Activated naive CD4-positive, alpha-beta T cell treated with anti-CD3 and anti-CD28 coated beads, Interleukin-2, amount 50 U/mL, for 24 hours (primary cell): Measurements from ENCODE around the gene CDK5RAP2.
"Not testable (repeated sequence)": the region's sequence is repeated elsewhere in the genome, so short reads cannot be mapped to it uniquely, and the experiment has no call there.

Experiments
- H3K27ac Mint-ChIP-seq: one replicate; pipeline ENCODE4 v1.8.0; 2021; ENCODE audit warnings: mild to moderate bottlenecking, mixed read lengths
- H3K27me3 Mint-ChIP-seq: one replicate; pipeline ENCODE4 v1.8.0; 2021; ENCODE audit warnings: mixed read lengths
- H3K36me3 Mint-ChIP-seq: one replicate; pipeline ENCODE4 v1.8.0; 2021; ENCODE audit warnings: mixed read lengths
- H3K4me1 Mint-ChIP-seq: one replicate; pipeline ENCODE4 v1.8.0; 2021; ENCODE audit warnings: mixed read lengths
- H3K4me3 Mint-ChIP-seq: one replicate; pipeline ENCODE4 v1.8.0; 2021; ENCODE audit warnings: mild to moderate bottlenecking, mixed read lengths
- H3K9me3 Mint-ChIP-seq: one replicate; pipeline ENCODE4 v1.8.0; 2021; ENCODE audit warnings: mixed read lengths

CDK5RAP2 gene

DNA sequence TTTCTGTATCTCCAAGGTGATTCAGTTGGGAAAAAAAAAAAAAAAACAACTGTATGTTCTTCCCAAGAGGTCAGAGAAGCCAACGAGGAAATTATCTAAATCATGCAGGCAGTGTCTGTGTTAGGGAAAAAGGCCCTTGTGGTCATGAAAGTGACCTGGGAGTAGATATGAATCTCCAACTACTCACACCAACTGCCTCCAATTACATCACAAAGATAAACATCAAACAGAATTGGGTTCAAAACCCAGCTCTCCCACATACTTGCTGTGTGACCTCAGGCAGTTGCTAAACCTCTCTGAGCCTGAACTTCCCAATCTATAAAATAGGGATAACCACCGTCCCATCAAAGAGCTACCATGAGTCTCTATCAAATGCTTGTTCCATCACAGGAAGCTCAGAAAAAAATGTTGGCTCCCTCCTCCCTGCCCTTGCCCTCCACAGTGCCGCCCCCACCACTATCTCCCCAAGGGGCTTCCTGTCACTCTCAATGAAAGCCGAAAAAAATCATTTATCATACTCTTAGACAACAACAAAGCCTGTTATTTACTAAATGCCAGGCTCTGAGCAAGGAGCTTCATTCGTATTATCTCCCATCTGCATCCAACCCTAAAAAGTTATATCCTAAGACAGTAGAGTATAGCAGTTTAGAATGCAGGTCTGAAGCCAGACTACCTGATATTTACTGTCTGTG lies 42.9 kb downstream of the CDK5RAP2 start:
- Mint-ChIP-seq H3K4me1 (no peaks in the 10 kb centered on the region), H3K36me3 (peaks cover 34% of the 10 kb centered on the region), H3K9me3 (no peaks in the 10 kb centered on the region)

DNA sequence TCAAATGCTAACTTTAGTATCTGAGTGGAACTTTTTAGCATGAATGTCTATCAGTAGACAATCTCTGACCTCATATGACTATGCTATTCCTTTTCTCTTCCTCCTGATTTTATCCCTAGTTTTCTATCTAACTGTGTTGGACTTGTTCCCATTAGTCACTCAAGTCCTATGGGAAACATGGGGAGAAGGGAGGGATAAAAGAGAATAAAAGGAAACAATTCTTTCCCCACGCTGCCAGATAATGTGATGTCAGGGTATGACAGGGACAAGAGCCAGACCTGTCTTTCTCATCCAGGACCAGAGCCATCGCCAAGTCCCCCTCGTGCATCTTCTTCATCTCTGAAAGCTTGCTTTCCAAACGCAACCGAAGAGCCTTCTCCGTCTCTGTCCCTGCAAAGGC lies 43.9 kb downstream of the CDK5RAP2 start:
- Mint-ChIP-seq H3K27ac (no peak overlapping the region), H3K36me3 (peaks cover 39% of the 10 kb centered on the region), H3K27me3 (no peaks in the 10 kb centered on the region), H3K4me3 (no peak overlapping the region), H3K9me3 (no peaks in the 10 kb centered on the region), H3K4me1 (no peaks in the 10 kb centered on the region)

More for the DNA sequence above, 42.9 kb downstream of the CDK5RAP2 start:
- no peaks in the 10 kb centered on the region for H3K27me3 Mint-ChIP-seq
- no peak overlapping the region for H3K27ac Mint-ChIP-seq
- H3K4me3 Mint-ChIP-seq: no peak overlapping the region

DNA sequence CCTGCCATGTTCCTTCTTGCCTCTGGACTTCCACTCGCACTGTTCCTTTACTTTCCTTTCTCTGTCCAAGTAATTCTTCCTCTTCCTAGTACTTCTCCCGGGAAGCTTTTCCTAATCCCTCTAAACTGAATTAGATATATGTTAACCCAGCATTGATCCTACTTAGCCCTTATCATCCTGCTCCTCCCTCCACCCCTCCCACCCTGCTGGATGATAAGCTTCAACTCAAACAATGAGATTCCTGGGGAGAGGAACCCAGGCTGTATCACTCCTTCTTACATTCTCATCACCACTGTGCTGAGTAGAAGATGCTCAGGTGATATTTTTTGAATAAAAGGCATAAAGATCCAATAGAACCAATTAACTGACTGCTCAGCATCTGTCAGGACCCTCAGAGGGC lies 45.7 kb downstream of the CDK5RAP2 start:
- Mint-ChIP-seq H3K27ac (no peak overlapping the region), H3K27me3 (no peaks in the 10 kb centered on the region), H3K4me1 (no peaks in the 10 kb centered on the region), H3K4me3 (no peak overlapping the region), H3K36me3 (peaks cover 47% of the 10 kb centered on the region), H3K9me3 (no peaks in the 10 kb centered on the region)

DNA sequence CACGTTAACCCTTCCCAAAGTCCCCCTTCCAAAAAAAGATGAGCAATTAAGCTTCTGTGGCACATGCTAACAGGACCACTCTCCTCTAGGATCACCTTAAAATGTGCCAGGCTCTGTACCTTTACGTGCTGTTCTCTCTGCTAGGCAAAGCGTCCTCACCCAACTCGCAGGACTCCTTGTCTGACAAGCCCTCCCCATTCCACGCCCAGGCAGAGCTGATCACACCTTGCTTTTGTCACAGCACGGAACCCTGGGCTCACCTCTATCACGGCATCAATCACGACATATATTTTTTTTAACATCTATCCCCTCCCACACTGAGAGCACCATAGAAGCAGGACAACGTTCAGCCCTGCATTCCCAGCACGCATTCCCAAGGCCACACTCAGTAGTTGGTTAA lies 47.1 kb downstream of the CDK5RAP2 start:
- Mint-ChIP-seq H3K4me1 (no peaks in the 10 kb centered on the region), H3K9me3 (no peaks in the 10 kb centered on the region), H3K27me3 (no peaks in the 10 kb centered on the region), H3K4me3 (no peak overlapping the region), H3K36me3 (peaks cover 52% of the 10 kb centered on the region), H3K27ac (peak overlapping the region; percentile 6)

DNA sequence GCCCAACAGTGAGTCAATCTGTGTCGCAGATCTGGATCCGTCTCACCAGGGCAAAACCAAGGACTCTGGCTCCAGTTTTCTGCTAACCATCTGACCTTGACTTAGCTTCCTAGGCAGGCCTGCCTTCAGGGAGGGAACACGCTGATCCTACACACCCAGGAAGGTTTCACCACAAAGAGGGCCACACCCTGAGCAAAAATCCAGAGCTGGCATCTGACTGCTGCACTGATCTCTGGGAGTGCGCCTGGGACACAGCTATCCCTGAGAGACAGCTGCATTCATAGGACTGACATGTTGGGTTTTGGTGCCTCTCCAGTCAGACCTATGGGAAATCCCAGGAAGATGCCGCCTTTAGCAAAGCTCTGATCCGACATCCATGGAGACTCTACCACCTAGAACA lies 47.5 kb downstream of the CDK5RAP2 start:
- Mint-ChIP-seq H3K27ac (no peak overlapping the region), H3K4me3 (no peak overlapping the region), H3K27me3 (no peaks in the 10 kb centered on the region), H3K36me3 (peaks cover 56% of the 10 kb centered on the region), H3K9me3 (no peaks in the 10 kb centered on the region), H3K4me1 (no peaks in the 10 kb centered on the region)

DNA sequence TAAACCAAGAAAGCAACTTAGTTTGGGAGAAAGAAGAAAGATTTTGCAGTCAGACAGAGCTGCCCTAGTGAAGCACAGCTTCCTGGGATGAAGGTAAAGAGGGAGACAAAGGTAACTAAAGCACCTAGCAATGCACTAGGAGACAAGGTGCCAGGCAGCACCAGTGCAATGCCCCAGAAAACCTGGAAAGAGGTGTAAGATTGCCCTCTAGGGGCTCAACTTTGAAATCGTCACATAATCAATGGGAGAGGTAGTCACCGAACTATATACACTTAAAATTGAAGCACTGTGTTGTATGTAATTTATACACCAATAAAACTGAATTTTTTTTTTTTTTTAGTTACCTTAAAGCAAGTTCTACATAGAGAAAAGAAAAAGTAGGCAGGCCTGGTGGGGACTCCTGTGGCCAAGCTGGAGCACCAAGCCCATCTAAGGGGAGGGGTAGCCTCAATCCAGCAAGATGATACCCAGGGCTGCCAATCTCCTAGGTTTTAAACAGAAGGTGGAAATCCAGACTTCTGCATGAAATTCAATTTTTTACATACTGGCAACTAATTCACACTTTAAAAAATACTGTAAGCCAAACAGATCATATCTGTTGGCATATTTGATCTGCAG lies 48.2 kb downstream of the CDK5RAP2 start:
- H3K27me3 Mint-ChIP-seq: no peaks in the 10 kb centered on the region
- H3K4me1 Mint-ChIP-seq: no peaks in the 10 kb centered on the region
- peaks cover 55% of the 10 kb centered on the region for H3K36me3 Mint-ChIP-seq
- H3K4me3 Mint-ChIP-seq: no peak overlapping the region
- no peaks in the 10 kb centered on the region for H3K9me3 Mint-ChIP-seq
- H3K27ac Mint-ChIP-seq: no peak overlapping the region

DNA sequence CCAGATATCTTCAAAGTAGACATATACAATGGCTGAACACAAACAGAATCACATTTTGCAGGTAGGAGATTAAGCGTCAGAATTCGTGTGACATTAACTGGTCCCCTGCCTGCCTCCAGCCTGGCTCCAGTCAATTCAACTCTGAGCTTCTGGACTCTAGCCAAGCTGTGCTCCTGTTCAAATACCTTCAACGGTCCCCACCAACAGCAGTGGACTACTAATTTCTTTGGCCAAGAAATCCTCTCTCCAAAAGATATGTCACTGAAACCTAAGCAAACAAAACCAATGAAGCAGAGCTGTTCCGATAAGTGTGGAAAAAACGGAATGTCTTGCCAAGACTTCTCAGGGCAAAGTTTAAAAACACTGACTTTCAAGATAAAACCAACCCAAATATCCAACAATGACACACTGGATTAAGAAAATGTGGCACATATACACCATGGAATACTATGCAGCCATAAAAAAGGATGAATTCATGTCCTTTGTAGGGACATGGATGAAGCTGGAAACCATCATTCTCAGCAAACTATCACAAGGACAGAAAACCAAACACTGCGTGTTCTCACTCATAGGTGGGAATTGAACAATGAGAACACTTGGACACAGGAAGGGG lies 49.6 kb downstream of the CDK5RAP2 start:
- not testable (repeated sequence) for H3K4me1 Mint-ChIP-seq, H3K27ac Mint-ChIP-seq, H3K4me3 Mint-ChIP-seq, H3K9me3 Mint-ChIP-seq, H3K27me3 Mint-ChIP-seq
- peaks cover 57% of the 10 kb centered on the region for H3K36me3 Mint-ChIP-seq

DNA sequence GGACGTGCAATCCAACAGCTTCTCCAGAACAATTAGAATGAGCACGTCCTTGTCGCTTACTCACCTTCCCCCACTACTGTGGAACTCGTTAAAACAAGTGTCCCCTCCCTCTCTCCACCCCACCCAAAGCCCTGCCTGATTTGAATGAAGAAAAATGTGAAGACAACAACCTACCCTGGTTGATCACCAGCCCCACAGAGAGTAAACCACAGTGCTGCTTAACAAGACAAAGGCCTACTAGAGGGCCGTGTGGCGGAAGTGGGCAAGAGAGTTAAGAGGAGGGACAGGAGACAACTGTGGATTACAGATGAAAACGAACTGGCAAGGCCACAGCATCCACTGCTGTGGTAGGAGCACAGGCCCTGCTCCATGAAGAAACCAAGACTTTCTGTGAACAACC lies 51.1 kb downstream of the CDK5RAP2 start:
- H3K4me1 Mint-ChIP-seq: no peaks in the 10 kb centered on the region
- peaks cover 55% of the 10 kb centered on the region for H3K36me3 Mint-ChIP-seq
- no peaks in the 10 kb centered on the region for H3K9me3 Mint-ChIP-seq
- no peak overlapping the region for H3K27ac Mint-ChIP-seq
- no peaks in the 10 kb centered on the region for H3K27me3 Mint-ChIP-seq
- no peak overlapping the region for H3K4me3 Mint-ChIP-seq

DNA sequence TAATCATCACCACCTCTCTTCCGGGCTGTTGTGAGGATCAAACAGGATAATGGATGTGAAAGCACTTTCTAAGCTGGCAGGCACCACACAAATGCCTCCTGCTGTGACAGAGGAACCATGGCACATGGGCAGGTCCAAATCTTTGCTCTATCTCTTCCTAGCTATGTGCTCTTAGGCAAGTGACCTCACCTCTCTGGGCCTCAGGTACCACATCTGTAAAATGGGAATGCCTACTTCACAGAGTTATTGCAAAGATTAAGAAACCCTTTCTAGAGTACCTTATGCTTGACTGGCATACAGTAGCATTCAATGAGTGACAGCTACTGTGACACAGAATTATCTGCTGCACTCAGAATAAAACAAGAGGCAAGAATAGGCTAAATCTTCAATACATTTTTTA lies 51.6 kb downstream of the CDK5RAP2 start:
- Mint-ChIP-seq H3K27me3 (no peaks in the 10 kb centered on the region), H3K27ac (no peak overlapping the region), H3K9me3 (no peaks in the 10 kb centered on the region)

DNA sequence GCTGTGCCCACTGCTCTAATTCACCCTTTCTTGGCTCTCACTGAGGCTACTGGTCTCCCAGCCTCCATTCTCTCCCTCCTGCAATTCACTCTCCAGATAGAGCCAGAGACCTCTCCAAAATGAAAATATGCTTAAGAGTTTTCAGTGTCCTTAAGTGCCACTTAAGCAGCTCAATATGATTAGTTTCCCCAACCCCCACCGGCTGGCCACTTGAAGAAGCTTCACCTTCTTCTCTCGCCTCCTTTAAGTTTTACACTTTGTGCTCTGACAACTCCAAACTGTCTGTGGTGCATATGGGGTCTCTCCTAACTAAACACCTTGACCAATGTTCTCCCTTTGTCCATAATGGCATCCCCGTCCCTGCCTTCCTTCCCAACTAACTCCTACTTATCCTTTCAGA lies 53.4 kb downstream of the CDK5RAP2 start:
- H3K4me3 Mint-ChIP-seq: no peak overlapping the region
- H3K4me1 Mint-ChIP-seq: no peaks in the 10 kb centered on the region
- H3K27me3 Mint-ChIP-seq: no peaks in the 10 kb centered on the region
- H3K9me3 Mint-ChIP-seq: no peaks in the 10 kb centered on the region
- H3K36me3 Mint-ChIP-seq: peaks cover 52% of the 10 kb centered on the region
- no peak overlapping the region for H3K27ac Mint-ChIP-seq

More for the DNA sequence above, 51.6 kb downstream of the CDK5RAP2 start:
- Mint-ChIP-seq H3K36me3 (peaks cover 58% of the 10 kb centered on the region), H3K4me3 (no peak overlapping the region), H3K4me1 (no peaks in the 10 kb centered on the region)

DNA sequence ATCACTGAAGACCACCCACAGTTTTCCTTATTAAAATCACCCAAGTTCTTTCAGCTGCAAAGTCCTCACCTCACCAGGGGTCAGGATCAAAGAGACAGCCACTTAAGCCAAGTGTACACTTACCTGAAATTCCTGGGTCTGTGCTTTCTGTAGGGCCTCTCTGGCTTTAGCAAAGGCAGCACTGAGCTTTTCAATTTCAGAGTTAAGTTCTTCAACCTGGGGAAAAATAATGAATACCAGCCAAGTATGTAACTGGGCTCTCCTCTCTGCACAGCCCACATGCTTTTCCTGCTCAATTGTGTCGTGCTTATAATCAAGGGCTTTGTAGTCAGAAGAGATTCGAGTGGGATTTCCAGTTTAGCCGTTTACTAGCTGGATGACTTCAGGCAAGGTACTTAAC lies 55.1 kb downstream of the CDK5RAP2 start:
- Mint-ChIP-seq H3K36me3 (peaks cover 46% of the 10 kb centered on the region), H3K4me1 (no peaks in the 10 kb centered on the region), H3K9me3 (no peaks in the 10 kb centered on the region), H3K27ac (no peak overlapping the region), H3K4me3 (no peak overlapping the region), H3K27me3 (no peaks in the 10 kb centered on the region)

DNA sequence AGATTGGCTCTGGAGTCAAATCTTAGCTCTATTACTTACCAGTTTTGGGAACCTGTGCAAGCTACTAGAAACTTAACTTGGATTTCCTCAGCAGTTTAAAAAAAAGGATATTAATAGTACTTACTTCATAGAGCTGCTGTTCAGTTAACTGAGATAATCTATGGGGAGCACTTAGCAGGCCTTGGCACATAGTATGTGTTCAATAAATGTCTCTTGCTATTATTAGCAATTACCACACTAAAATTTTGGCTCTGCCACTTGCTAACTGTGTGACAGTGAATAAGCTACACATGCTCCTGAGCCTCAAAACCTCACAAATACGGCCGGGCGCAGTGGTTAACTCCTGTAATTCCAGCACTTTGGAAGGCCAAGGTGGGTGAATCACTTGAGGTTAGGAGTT lies 55.9 kb downstream of the CDK5RAP2 start:
- Mint-ChIP-seq H3K27ac (no peak overlapping the region), H3K36me3 (peaks cover 49% of the 10 kb centered on the region), H3K4me1 (no peaks in the 10 kb centered on the region), H3K27me3 (no peaks in the 10 kb centered on the region), H3K4me3 (no peak overlapping the region), H3K9me3 (no peaks in the 10 kb centered on the region)

DNA sequence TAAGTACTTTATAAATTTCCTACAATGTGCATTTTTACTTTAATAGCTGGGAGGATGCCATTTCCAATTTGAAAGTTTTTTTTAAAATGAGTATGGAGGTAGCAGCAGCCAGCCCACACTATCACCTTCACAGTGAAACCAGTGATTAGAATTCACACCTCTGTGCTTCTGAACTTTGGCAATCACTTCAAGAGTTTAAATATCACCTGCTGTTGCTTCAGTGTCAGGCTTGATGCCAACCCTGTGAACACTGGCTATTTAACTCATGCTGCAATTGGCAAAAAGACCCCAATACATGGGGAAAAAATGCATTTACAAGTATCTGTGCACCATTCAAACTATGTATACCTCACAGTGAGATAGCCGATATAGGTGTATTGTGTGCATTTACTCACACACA lies 57.4 kb downstream of the CDK5RAP2 start:
- Mint-ChIP-seq H3K36me3 (peaks cover 46% of the 10 kb centered on the region), H3K4me3 (no peak overlapping the region), H3K9me3 (no peaks in the 10 kb centered on the region), H3K27me3 (no peaks in the 10 kb centered on the region), H3K4me1 (no peaks in the 10 kb centered on the region), H3K27ac (no peak overlapping the region)

DNA sequence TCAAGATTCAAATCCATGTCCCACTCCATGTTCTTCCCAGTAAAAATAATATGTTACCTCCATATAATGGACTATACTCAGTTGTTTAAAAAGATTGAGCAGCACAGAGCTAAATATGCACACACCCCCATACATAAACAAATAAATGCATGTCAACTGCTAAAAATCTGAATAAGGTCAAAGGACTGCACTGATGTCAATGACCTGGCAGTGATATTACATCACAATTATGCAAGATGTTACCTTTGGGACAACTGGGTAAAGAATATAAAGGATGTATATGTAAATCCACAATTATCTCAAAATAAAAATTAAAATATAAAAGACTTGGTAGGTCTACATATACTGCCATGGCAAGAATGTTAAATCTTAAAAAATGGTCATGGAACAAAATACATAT lies 57.9 kb downstream of the CDK5RAP2 start:
- Mint-ChIP-seq H3K36me3 (peaks cover 46% of the 10 kb centered on the region), H3K4me1 (no peaks in the 10 kb centered on the region), H3K9me3 (no peaks in the 10 kb centered on the region), H3K27me3 (no peaks in the 10 kb centered on the region), H3K27ac (no peak overlapping the region), H3K4me3 (no peak overlapping the region)

DNA sequence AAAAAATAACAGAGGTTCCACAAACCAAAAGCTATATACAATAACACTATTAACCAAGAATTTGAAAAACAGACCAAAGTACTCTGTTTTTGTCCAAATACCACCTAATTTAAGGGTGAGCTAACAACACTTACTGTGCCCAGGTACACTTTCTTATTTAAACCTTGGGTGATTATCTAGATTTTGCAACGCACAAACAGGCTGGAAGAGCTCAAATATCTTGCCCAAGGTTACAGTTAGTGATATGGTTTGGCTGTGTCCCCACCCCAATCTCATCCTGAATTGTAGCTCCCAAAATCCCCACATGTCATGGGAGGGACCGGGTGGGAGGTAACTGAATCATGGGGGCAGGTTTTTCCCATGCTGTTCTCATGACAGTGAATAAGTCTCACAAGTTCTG lies 58.9 kb downstream of the CDK5RAP2 start:
- H3K4me3 Mint-ChIP-seq: no peak overlapping the region
- peak overlapping the region; percentile 65 for H3K27ac Mint-ChIP-seq
- H3K27me3 Mint-ChIP-seq: no peaks in the 10 kb centered on the region
- H3K36me3 Mint-ChIP-seq: peaks cover 44% of the 10 kb centered on the region
- H3K4me1 Mint-ChIP-seq: no peaks in the 10 kb centered on the region
- H3K9me3 Mint-ChIP-seq: no peaks in the 10 kb centered on the region

DNA sequence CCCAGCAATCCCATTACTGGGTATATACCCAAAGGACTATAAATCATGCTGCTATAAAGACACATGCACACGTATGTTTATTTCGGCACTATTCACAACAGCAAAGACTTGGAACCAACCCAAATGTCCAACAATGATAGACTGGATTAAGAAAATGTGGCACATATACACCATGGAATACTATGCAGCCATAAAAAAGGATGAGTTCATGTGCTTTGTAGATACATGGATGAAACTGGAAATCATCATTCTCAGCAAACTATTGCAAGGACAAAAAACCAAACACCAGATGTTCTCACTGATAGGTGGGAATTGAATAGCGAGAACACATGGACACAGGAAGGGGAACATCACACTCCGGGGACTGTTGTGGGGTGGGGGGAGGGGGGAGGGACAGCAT lies 64.0 kb downstream of the CDK5RAP2 start:
- not testable (repeated sequence) for H3K4me3 Mint-ChIP-seq, H3K4me1 Mint-ChIP-seq, H3K27me3 Mint-ChIP-seq, H3K27ac Mint-ChIP-seq, H3K9me3 Mint-ChIP-seq
- H3K36me3 Mint-ChIP-seq: peaks cover 55% of the 10 kb centered on the region
